Measurements from ENCODE around the gene FNDC3B.

The FNDC3B gene

DNA sequence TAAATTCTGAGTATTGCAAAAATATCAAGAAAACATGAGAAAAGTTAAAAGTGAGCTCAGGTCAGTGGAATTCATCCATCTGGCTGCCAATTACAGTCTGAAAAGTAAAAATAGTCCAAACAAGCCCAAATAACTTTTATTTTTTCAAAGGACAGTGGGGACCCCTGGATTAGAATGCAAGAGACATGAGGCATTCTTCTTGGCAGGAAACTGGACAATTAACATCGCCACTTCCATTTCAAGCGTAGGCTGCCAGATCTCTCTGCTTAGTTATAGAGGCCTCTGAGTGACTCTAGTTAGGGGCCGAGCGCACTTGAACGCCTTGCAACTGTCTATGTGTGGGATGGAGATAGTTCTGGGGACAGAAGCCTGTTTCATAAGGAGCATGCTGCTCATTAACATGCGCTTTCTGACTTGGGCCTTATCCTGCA lies 219.7 kb downstream of the FNDC3B start:
- no peak for TF ChIP-seq REST (IDR thresholded peaks at IDR 0.05; ENCODE audit: insufficient read depth in 1 of 2, low read depth in 2 of 2, low read length in 2 of 2)
- TF ChIP-seq SIN3A (IDR thresholded peaks at IDR 0.05; ENCODE audit: borderline replicate concordance, insufficient read depth, low read length) = no peak
- no peak for TF ChIP-seq FOXP2 (optimal IDR thresholded peaks at IDR 0.05; ENCODE audit: borderline replicate concordance, extremely low read depth, extremely low read length, insufficient read depth)
- TF ChIP-seq POLR2AphosphoS5 (IDR thresholded peaks at IDR 0.05; ENCODE audit: low read depth, low read length) = no peak
- TF ChIP-seq TAF1 (IDR thresholded peaks at IDR 0.05; ENCODE audit: borderline replicate concordance, insufficient read depth, low read length) = no peak

DNA sequence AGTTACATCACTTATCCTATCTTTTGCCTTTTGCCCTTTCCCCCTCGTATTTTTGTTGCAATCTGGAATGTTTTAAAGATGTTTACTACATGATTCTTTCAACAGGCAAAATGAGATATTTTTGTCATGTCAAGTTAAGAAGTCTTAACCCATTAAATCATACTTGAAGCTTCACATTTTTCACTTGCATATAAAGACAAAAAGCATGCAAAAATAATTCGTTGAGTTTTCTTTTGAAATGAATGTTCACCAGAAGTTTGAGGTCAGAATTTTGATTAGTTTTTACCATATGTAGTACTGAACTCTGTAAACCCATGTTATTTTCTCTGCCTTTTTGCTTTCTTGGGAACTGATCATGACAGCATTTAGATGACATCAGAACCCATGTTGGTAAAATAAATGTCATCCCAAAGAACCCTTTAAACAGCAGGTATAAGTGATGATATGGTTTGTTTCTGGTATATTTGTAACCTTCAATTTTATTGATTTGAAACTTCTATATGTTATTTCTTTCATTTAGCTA lies 220.4 kb downstream of the FNDC3B start:
- no peak for TF ChIP-seq SIN3A (IDR thresholded peaks at IDR 0.05; ENCODE audit: borderline replicate concordance, insufficient read depth, low read length)

DNA sequence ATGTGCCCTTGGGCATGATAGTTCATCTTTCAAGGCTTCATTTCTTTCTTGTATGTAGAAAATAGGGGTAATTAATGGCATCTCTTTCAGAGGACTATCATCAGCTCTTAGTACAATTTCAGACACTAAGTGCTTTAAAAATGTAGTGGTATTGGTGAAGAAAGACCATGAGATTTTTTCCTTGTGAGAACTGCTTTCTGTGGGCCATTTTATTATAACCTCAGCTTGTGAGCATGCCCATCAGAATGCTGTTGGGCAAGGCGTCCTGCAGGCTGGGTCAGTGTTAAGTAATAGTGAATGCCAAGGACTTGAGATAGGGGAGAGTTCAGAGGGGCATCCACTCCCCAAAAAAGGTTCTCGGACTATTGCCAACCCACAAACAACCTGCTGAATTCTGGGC lies 221.0 kb downstream of the FNDC3B start:
- no peak for TF ChIP-seq REST (IDR thresholded peaks at IDR 0.05; ENCODE audit: insufficient read depth in 1 of 2, low read depth in 2 of 2, low read length in 2 of 2)
- TF ChIP-seq FOXP2 (optimal IDR thresholded peaks at IDR 0.05; ENCODE audit: borderline replicate concordance, extremely low read depth, extremely low read length, insufficient read depth) = no peak
- no peak for TF ChIP-seq SIN3A (IDR thresholded peaks at IDR 0.05; ENCODE audit: borderline replicate concordance, insufficient read depth, low read length)
- no peak for TF ChIP-seq POLR2AphosphoS5 (IDR thresholded peaks at IDR 0.05; ENCODE audit: low read depth, low read length)
- no peak for TF ChIP-seq TAF1 (IDR thresholded peaks at IDR 0.05; ENCODE audit: borderline replicate concordance, insufficient read depth, low read length)

GRCh38 chr3:172261054-172261453 lies 221.7 kb downstream of the FNDC3B start:
- no peak for TF ChIP-seq FOXP2 (optimal IDR thresholded peaks at IDR 0.05; ENCODE audit: borderline replicate concordance, extremely low read depth, extremely low read length, insufficient read depth)

GRCh38 chr3:172262991-172263608 lies 223.7 kb downstream of the FNDC3B start:
- TF ChIP-seq POLR2AphosphoS5 (IDR thresholded peaks at IDR 0.05; ENCODE audit: low read depth, low read length) = no peak
- no peak for TF ChIP-seq FOXP2 (optimal IDR thresholded peaks at IDR 0.05; ENCODE audit: borderline replicate concordance, extremely low read depth, extremely low read length, insufficient read depth)
- no peak for TF ChIP-seq REST (IDR thresholded peaks at IDR 0.05; ENCODE audit: insufficient read depth in 1 of 2, low read depth in 2 of 2, low read length in 2 of 2)
- TF ChIP-seq SIN3A (IDR thresholded peaks at IDR 0.05; ENCODE audit: borderline replicate concordance, insufficient read depth, low read length) = no peak
- TF ChIP-seq TAF1 (IDR thresholded peaks at IDR 0.05; ENCODE audit: borderline replicate concordance, insufficient read depth, low read length) = no peak

- no peak for TF ChIP-seq POLR2AphosphoS5 (IDR thresholded peaks at IDR 0.05; ENCODE audit: low read depth, low read length)
- no peak for TF ChIP-seq SIN3A (IDR thresholded peaks at IDR 0.05; ENCODE audit: borderline replicate concordance, insufficient read depth, low read length)
- TF ChIP-seq FOXP2 (optimal IDR thresholded peaks at IDR 0.05; ENCODE audit: borderline replicate concordance, extremely low read depth, extremely low read length, insufficient read depth) = no peak
- TF ChIP-seq TAF1 (IDR thresholded peaks at IDR 0.05; ENCODE audit: borderline replicate concordance, insufficient read depth, low read length) = no peak
- TF ChIP-seq REST (IDR thresholded peaks at IDR 0.05; ENCODE audit: insufficient read depth in 1 of 2, low read depth in 2 of 2, low read length in 2 of 2) = no peak
Measured at GRCh38 chr3:172263781-172264486, 224.6 kb downstream of the FNDC3B start.

Data from PFSK-1 (cell line).